HEK293T (cell line): ENCODE results near the gene SEZ6L.

Source experiments
- CTCF ChIA-PET: fragments of 350-600 bp; formaldehyde crosslinking; extraction: SDS; loops from one replicate; lab custom pipeline; 2021; ENCODE audit warnings: antibody characterized with exemption, inconsistent platforms; lab: Yijun Ruan, JAX
- POLR2A ChIA-PET: fragments of 350-600 bp; formaldehyde crosslinking; extraction: SDS; loops from one replicate; lab custom pipeline; 2020; ENCODE audit warnings: antibody characterized with exemption, inconsistent platforms; lab: Yijun Ruan, JAX
- DNase-seq: peaks from one replicate; pipeline ENCODE4 v3.0.0; 2012; ENCODE audit warnings: mixed read lengths; ENCODE audit errors: extremely low spot score
- ARNT ChIP-seq: fragments of 450-650 bp; IDR thresholded peaks from 2 replicates; pipeline ENCODE4 v1.6.1; 2017; ENCODE audit warnings: mild to moderate bottlenecking
- BHLHE40 ChIP-seq: fragments of 450-650 bp; IDR thresholded peaks from 2 replicates; pipeline ENCODE4 v1.6.1; 2016; ENCODE audit warnings: mild to moderate bottlenecking, moderate library complexity, borderline replicate concordance
- CTBP1 ChIP-seq: fragments of 450-650 bp; IDR thresholded peaks from 2 replicates; pipeline ENCODE4 v1.6.1; 2016; ENCODE audit warnings: borderline replicate concordance
- ELF4 ChIP-seq: fragments of 450-650 bp; IDR thresholded peaks from 2 replicates; pipeline ENCODE4 v1.6.1; 2017; ENCODE audit warnings: antibody characterized with exemption
- FOXA1 ChIP-seq: fragments of 450-650 bp; IDR thresholded peaks from 2 replicates; pipeline ENCODE4 v1.6.1; 2016; ENCODE audit warnings: mild to moderate bottlenecking
- FOXK2 ChIP-seq: fragments of 450-650 bp; IDR thresholded peaks from 2 replicates; pipeline ENCODE4 v1.6.1; 2016; ENCODE audit warnings: mild to moderate bottlenecking
- FOXM1 ChIP-seq: fragments of 450-650 bp; IDR thresholded peaks from 2 replicates; pipeline ENCODE4 v1.6.1; 2017; ENCODE audit warnings: mild to moderate bottlenecking, borderline replicate concordance
- HDGF ChIP-seq: fragments of 450-650 bp; IDR thresholded peaks from 2 replicates; pipeline ENCODE4 v1.6.1; 2017; ENCODE audit warnings: antibody characterized with exemption, borderline replicate concordance
- L3MBTL2 ChIP-seq: fragments of 450-650 bp; conservative IDR thresholded peaks from 2 replicates; pipeline ENCODE4 v1.6.1; 2016; ENCODE audit warnings: mild to moderate bottlenecking
- LEF1 ChIP-seq: fragments of 450-650 bp; IDR thresholded peaks from 2 replicates; pipeline ENCODE4 v1.6.1; 2017; ENCODE audit warnings: mild to moderate bottlenecking, borderline replicate concordance
- NFRKB ChIP-seq: fragments of 450-650 bp; IDR thresholded peaks from 2 replicates; pipeline ENCODE4 v1.6.1; 2016; ENCODE audit warnings: mild to moderate bottlenecking, moderate library complexity
- SP1 ChIP-seq: fragments of 450-650 bp; IDR thresholded peaks from 2 replicates; pipeline ENCODE4 v1.6.1; 2017
- SUZ12 ChIP-seq: fragments of 450-650 bp; IDR thresholded peaks from 2 replicates; pipeline ENCODE4 v1.6.1; 2016; ENCODE audit warnings: mild to moderate bottlenecking
- TARDBP ChIP-seq: fragments of 450-650 bp; IDR thresholded peaks from 2 replicates; pipeline ENCODE4 v1.6.1; 2016
- ZNF384 ChIP-seq: fragments of 450-650 bp; IDR thresholded peaks from 2 replicates; pipeline ENCODE4 v1.6.1; 2016
- TF ChIP-seq, protein P1 (sequence below): fragments of 450-650 bp; IDR thresholded peaks from 2 replicates; pipeline ENCODE4 v1.6.1; 2016

SEZ6L gene

DNA sequence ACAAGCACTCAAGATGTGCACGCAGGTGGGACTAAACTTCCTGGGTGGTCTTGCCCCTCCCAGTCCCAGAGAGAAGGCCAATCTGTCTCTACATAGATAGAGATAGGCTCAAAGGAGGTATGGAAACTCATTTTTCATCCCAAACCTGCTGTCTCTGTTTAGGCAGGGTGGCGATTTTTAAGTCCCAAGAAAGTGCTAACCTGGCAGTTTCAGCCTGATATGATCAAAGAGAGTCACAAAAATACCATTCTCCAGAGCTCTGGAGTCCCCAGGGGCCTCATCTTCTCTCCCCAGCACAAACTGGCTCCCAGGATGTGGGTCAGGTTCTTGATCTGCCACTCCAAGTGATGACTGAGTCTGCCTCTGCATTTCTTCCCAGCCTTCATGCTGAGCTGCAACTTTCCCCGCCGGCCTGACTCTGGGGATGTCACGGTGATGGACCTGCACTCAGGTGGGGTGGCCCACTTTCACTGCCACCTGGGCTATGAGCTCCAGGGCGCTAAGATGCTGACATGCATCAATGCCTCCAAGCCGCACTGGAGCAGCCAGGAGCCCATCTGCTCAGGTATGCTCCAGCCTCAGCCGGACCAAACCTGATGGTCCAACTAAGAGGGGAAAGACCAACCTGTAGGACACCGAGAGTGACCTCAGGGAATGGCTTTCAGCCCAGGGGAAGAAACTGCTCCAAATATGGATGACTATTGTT is 129.5 kb downstream of the SEZ6L start:
- POLR2A ChIA-PET, result no interaction called here
- CTCF ChIA-PET, result no interaction called here
- TF ChIP-seq TARDBP (no peak), L3MBTL2 (no peak), ZNF384 (no peak)
- TF ChIP-seq, protein P1, sequence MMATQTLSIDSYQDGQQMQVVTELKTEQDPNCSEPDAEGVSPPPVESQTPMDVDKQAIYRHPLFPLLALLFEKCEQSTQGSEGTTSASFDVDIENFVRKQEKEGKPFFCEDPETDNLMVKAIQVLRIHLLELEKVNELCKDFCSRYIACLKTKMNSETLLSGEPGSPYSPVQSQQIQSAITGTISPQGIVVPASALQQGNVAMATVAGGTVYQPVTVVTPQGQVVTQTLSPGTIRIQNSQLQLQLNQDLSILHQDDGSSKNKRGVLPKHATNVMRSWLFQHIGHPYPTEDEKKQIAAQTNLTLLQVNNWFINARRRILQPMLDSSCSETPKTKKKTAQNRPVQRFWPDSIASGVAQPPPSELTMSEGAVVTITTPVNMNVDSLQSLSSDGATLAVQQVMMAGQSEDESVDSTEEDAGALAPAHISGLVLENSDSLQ, result no peak
- no peak for DNase-seq

DNA sequence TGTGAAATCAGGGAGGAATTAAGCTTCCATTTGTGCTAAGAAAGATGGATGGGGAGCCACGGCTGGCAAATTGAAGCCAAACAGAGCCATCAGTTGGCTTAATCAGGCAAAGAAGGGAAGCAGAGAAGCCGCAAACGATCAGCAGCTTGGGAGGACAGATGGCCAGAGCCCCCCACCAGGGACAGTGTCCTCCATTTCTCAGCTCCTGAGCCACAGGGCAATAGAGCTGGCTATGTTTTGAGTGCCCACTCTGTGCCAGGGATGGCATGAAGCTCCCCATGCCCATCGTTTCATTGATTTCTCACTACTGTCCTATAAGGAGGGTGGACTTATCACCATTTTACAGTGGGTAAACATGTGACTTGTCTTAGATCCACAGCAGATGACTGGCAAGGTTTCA is 133.5 kb downstream of the SEZ6L start:
- TF ChIP-seq, protein P1, result no peak
- no peak for TF ChIP-seq FOXA1
- TF ChIP-seq FOXM1, result no peak
- no peak for TF ChIP-seq ELF4
- no peak for TF ChIP-seq TARDBP
- no peak for TF ChIP-seq ARNT
- TF ChIP-seq HDGF, result no peak
- TF ChIP-seq LEF1, result no peak
- no peak for TF ChIP-seq L3MBTL2
- TF ChIP-seq FOXK2, result no peak
- no peak for TF ChIP-seq NFRKB
- TF ChIP-seq CTBP1, result no peak
- TF ChIP-seq SP1, result no peak
- CTCF ChIA-PET, result no interaction called here
- no peak for DNase-seq
- POLR2A ChIA-PET, result no interaction called here

DNA sequence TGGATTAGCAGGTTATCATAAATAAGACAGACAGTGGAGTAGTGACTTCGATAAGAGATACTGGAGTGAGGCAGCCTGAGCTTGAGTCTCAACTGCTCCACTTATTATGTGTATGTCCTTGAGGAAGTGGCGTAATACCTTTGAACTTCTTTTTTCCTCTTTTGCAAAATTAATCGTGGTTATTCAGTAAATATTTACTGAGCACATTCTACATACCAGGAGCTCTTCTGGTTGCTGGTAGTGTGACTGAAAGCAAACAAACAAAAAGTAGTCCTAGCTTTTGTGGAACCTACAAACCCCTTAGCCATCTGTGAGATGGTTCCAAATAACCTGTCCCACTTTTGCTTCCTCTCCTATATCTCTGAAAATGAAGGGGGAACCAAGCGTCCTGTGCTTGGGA is 134.2 kb downstream of the SEZ6L start:
- CTCF ChIA-PET, result interaction anchor here (0.6 to 0.7 kb wide), 2 partner anchors 27 to 131 kb away, joined by 3 read pairs; no protein-coding TSS in a partner anchor
- DNase-seq, result no peak
- POLR2A ChIA-PET, result interaction anchor here (0.7 kb wide), 1 partner anchor 77 kb away, joined by 3 read pairs; no protein-coding TSS in a partner anchor
- no peak for TF ChIP-seq TARDBP
- no peak for TF ChIP-seq FOXM1

DNA sequence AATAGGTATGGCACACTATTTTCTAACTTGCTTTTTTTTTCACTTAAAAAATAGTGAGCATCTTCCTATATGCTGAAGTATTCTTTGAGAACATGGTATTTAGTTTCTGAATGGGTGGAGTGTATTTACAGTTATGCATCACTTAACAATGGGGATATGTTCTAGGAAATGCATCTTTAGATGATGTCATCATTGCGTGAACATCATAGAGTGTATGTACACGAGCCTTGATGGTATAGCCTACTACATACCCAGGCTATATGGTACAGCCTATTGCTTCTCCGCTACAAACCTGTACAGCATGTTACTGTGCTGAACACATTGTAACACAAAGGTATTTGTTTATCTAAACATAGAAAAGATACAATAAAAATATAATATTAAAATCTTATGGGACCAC is 135.5 kb downstream of the SEZ6L start:
- POLR2A ChIA-PET, result no interaction called here
- no peak for TF ChIP-seq CTBP1
- TF ChIP-seq, protein P1, result no peak
- TF ChIP-seq NFRKB, result no peak
- TF ChIP-seq FOXA1, result no peak
- TF ChIP-seq LEF1, result no peak

DNA sequence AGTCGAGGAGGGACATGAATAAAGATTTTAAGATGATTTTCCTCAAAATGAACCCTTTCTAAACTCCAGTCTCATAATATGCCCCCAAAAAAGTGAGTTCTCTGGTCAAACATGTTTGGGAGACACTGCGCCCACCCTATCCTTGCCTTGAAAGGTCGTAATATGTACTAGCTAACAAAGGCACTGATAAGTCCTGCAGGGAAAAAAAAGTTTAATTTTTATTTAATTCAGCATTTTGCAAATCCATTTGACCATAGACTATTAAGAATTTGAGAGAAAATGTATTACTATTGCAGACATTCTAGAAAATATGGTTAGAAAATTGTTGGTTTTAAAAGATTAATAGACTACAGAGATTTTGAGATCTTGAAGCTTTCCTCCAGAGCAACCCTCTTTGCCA is 139.2 kb downstream of the SEZ6L start:
- POLR2A ChIA-PET, result interaction anchor here (0.6 kb wide), 1 partner anchor 335 kb away, joined by 3 read pairs; no protein-coding TSS in a partner anchor
- CTCF ChIA-PET, result no interaction called here
- no peak for TF ChIP-seq CTBP1
- no peak for TF ChIP-seq FOXA1
- no peak for TF ChIP-seq BHLHE40
- no peak for TF ChIP-seq L3MBTL2
- no peak for TF ChIP-seq ARNT
- TF ChIP-seq LEF1, result no peak
- no peak for TF ChIP-seq TARDBP
- no peak for TF ChIP-seq SUZ12
- TF ChIP-seq ELF4, result no peak
- no peak for TF ChIP-seq SP1
- no peak for TF ChIP-seq ZNF384
- TF ChIP-seq FOXK2, result no peak
- TF ChIP-seq FOXM1, result no peak
- no peak for TF ChIP-seq NFRKB
- no peak for DNase-seq

More for the DNA sequence above, 135.5 kb downstream of the SEZ6L start:
- CTCF ChIA-PET, result interaction anchor here (0.7 kb wide), 1 partner anchor 1452 kb away, joined by 3 read pairs; no protein-coding TSS in a partner anchor
- DNase-seq, result no peak

DNA sequence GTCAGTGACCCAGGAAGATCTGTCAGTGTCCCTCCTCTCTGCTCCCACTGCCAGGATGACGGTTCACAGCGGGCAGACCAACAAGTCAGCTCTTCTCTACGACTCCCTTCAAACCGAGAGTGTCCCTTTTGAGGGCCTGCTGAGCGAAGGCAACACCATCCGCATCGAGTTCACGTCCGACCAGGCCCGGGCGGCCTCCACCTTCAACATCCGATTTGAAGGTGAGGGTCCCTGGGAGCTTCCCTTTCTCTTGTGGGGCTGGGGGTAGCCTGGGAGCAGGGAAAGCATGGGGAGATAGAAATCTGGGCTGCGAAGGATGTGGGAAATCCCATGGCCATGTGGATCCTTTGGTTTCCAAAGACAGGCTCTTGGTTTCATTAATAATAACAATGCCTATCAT is 141.4 kb downstream of the SEZ6L start:
- ChIA-PET CTCF (no interaction called here), POLR2A (no interaction called here)
- TF ChIP-seq ELF4, result no peak
- no peak for TF ChIP-seq ARNT
- no peak for TF ChIP-seq FOXK2
- no peak for TF ChIP-seq NFRKB
- no peak for TF ChIP-seq SP1
- no peak for TF ChIP-seq FOXM1
- TF ChIP-seq TARDBP, result no peak
- no peak for TF ChIP-seq HDGF
- TF ChIP-seq L3MBTL2, result no peak
- TF ChIP-seq, protein P1, result no peak
- no peak for TF ChIP-seq LEF1
- no peak for TF ChIP-seq ZNF384
- no peak for TF ChIP-seq SUZ12
- no peak for TF ChIP-seq BHLHE40
- no peak for TF ChIP-seq CTBP1
- TF ChIP-seq FOXA1, result no peak
- no peak for DNase-seq
